ENCODE measurements around the gene ZNF761.

GRCh38 chr19:53463263-53463662, 31.5 kb downstream of the ZNF761 start:
- TF ChIP-seq CTCF (IDR thresholded peaks at IDR 0.05 in 8 of 11, conservative IDR thresholded peaks at IDR 0.05 in 3 of 11) = no peak
- TF ChIP-seq POLR2AphosphoS5 (IDR thresholded peaks at IDR 0.05) = no peak
- TF ChIP-seq POLR2A (IDR thresholded peaks at IDR 0.05) = no peak

Data from spleen (tissue), 7 donors.